ENCODE measurements around the gene MMP28. TPM values are rescaled to one million over a fixed set of nuclear protein-coding genes. Genes with fewer than 3 reads are reported as not detected.

The MMP28 gene
- total and polyA plus RNA-seq, 11 donors = 0.83 to 10.2 (median 2.5) TPM

- 65 to 83% (median 69%) methylated on average over 1 to 2 of the region's 2 CpGs for WGBS, 4 donors
- peak in 3 of 4 donors; percentile 16 to 59 (median 57) for ATAC-seq
- Histone ChIP-seq H3K27ac (peak overlapping the region in 1 of 12 donors; percentile 73), H3K36me3 (no peaks in the 10 kb centered on the region), H3K4me1 (peaks cover 0 to 13% (median 6%) of the 10 kb centered on the region in 12 donors), H3K9me3 (peaks cover 0 to 7% (median 0%) of the 10 kb centered on the region in 12 donors), H3K4me3 (no peak overlapping the region), H3K27me3 (peaks cover 0 to 12% (median 0%) of the 10 kb centered on the region in 9 donors)
- intact Hi-C loops (cut with DNase I) = no loop called here
- DNase-seq = no peak
- TF ChIP-seq CTCF (IDR thresholded peaks at IDR 0.05) (no peak), POLR2A (IDR thresholded peaks at IDR 0.05) (no peak)
These were observed 6.7 kb downstream of the MMP28 start for GRCh38 chr17:35788477-35789368.

DNA sequence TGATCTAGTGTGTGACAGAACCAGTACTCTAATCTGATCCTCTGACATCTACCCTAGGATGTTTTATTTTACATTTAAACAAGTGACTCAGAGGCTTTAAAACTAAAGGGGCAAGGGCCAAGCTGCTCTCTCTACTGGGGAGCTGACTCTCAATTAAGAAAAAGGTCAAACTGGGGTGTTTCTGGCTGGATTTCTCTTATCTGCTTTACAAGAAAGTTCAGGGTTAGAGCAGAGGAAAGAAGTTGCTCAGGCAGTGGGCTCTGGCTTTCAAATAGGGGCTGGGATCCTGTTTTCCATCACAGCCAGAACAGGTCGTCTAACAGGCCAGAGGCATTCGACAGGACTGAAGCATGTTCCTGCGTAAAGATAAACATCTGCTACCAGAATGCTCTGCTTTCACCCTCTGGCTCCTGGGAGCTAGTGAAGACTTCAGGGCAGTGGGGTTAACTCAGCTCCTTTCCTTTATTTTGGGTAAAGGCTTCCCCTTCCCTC lies 8.5 kb downstream of the MMP28 start:
- no peaks in the 10 kb centered on the region for H3K36me3 ChIP-seq
- H3K9me3 ChIP-seq = peaks cover 0 to 2% (median 0%) of the 10 kb centered on the region in 12 donors
- H3K27me3 ChIP-seq = peaks cover 0 to 4% (median 0%) of the 10 kb centered on the region in 9 donors
- H3K4me1 ChIP-seq = peaks cover 0 to 23% (median 12%) of the 10 kb centered on the region in 12 donors
- no peak for DNase-seq
- peak overlapping the region in 1 of 12 donors; percentile 73 for H3K27ac ChIP-seq
- TF ChIP-seq CTCF (IDR thresholded peaks at IDR 0.05) (no peak), POLR2A (IDR thresholded peaks at IDR 0.05) (no peak)
- H3K4me3 ChIP-seq = no peak overlapping the region
- intact Hi-C loops (cut with DNase I) = no loop called here
- 28 to 40% (median 38%) methylated on average over 3 of the region's 3 CpGs for WGBS, 4 donors
- ATAC-seq = no peak

DNA sequence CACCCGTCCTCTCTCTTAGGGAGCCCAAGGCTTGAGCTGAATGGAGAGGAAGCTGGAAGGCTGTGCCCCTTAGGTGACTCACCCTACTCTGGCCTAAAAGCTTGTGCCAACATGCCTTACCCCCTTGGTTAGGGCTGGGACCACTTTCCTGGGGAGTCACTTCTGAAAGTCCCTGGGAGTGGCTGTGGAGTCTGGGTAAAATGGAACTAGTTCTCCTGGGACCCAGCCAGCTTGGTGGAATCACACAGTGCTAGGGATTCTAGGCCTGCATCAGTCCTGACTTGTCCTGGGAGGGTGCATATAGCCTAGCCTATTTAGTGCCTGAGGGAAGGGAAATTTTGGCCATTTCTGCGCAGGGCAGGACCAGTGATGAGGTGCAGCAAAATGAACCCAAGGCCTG lies 10.5 kb downstream of the MMP28 start:
- Histone ChIP-seq H3K9me3 (no peaks in the 10 kb centered on the region), H3K4me1 (peaks cover 0 to 23% (median 12%) of the 10 kb centered on the region in 12 donors), H3K27ac (no peak overlapping the region), H3K4me3 (no peak overlapping the region), H3K36me3 (no peaks in the 10 kb centered on the region), H3K27me3 (peaks cover 0 to under 1% (median 0%) of the 10 kb centered on the region in 9 donors)
- WGBS, 4 donors = 90 to 96% (median 92%) methylated on average over 2 of the region's 2 CpGs
- TF ChIP-seq POLR2A (IDR thresholded peaks at IDR 0.05) (no peak), CTCF (IDR thresholded peaks at IDR 0.05) (no peak)
- no peak for DNase-seq
- ATAC-seq = no peak
- intact Hi-C loops (cut with DNase I) = no loop called here

GRCh38 chr17:35780950-35781349 lies 14.5 kb downstream of the MMP28 start:
- Histone ChIP-seq H3K36me3 (no peaks in the 10 kb centered on the region), H3K9me3 (no peaks in the 10 kb centered on the region), H3K27me3 (no peaks in the 10 kb centered on the region), H3K4me3 (no peak overlapping the region), H3K4me1 (peaks cover 0 to 18% (median 12%) of the 10 kb centered on the region in 12 donors), H3K27ac (peak overlapping the region in 1 of 12 donors; percentile 2)
- 74 to 85% (median 78%) methylated on average over 3 of the region's 3 CpGs for WGBS, 4 donors
- TF ChIP-seq POLR2A (IDR thresholded peaks at IDR 0.05) (no peak), CTCF (IDR thresholded peaks at IDR 0.05) (no peak)
- intact Hi-C loops (cut with DNase I) = no loop called here
- ATAC-seq (no peak), DNase-seq (no peak)
